ENCODE data around the gene CACNA2D3. TPM values are rescaled to one million over a fixed set of nuclear protein-coding genes. Genes with fewer than 3 reads are reported as not detected.

Gene CACNA2D3
- total RNA-seq, 1 donor from 2014 or later: 7.3 TPM

- no peak for TF ChIP-seq CTCF (IDR thresholded peaks at IDR 0.05)
- Histone ChIP-seq H3K36me3 (no peaks in the 10 kb centered on the region), H3K27ac (no peak overlapping the region), H3K4me1 (no peaks in the 10 kb centered on the region), H3K9me3 (no peaks in the 10 kb centered on the region), H3K27me3 (no peaks in the 10 kb centered on the region), H3K4me3 (no peak overlapping the region)
- ATAC-seq (peak; percentile 85), DNase-seq (no peak)
- intact Hi-C loops (cut with DNase I): no loop called here
Measured at GRCh38 chr3:54322354-54322753, 200.0 kb downstream of the CACNA2D3 start.

- no peak for ATAC-seq
- TF ChIP-seq CTCF (IDR thresholded peaks at IDR 0.05): no peak
- intact Hi-C loops (cut with DNase I): no loop called here
Measured at GRCh38 chr3:54324103-54324502, 201.8 kb downstream of the CACNA2D3 start.

GRCh38 chr3:54326951-54327350 is 204.6 kb downstream of the CACNA2D3 start:
- H3K9me3 ChIP-seq: no peaks in the 10 kb centered on the region
- H3K27ac ChIP-seq: no peak overlapping the region
- intact Hi-C loops (cut with DNase I): no loop called here
- DNase-seq: no peak
- ATAC-seq: no peak
- H3K4me3 ChIP-seq: no peak overlapping the region
- TF ChIP-seq CTCF (IDR thresholded peaks at IDR 0.05): no peak
- no peaks in the 10 kb centered on the region for H3K4me1 ChIP-seq
- no peaks in the 10 kb centered on the region for H3K36me3 ChIP-seq
- H3K27me3 ChIP-seq: no peaks in the 10 kb centered on the region

More at GRCh38 chr3:54324103-54324502, 201.8 kb downstream of the CACNA2D3 start:
- Histone ChIP-seq H3K4me3 (no peak overlapping the region), H3K4me1 (no peaks in the 10 kb centered on the region), H3K27me3 (no peaks in the 10 kb centered on the region), H3K36me3 (no peaks in the 10 kb centered on the region), H3K27ac (no peak overlapping the region), H3K9me3 (no peaks in the 10 kb centered on the region)
- no peak for DNase-seq

GRCh38 chr3:54331341-54331740 is 209.0 kb downstream of the CACNA2D3 start:
- Histone ChIP-seq H3K9me3 (no peaks in the 10 kb centered on the region), H3K27ac (no peak overlapping the region), H3K4me1 (no peaks in the 10 kb centered on the region), H3K4me3 (no peak overlapping the region), H3K36me3 (no peaks in the 10 kb centered on the region), H3K27me3 (no peaks in the 10 kb centered on the region)
- no peak for TF ChIP-seq CTCF (IDR thresholded peaks at IDR 0.05)
- intact Hi-C loops (cut with DNase I): no loop called here
- DNase-seq: no peak
- no peak for ATAC-seq

- DNase-seq: no peak
- no peak overlapping the region for H3K4me3 ChIP-seq
- no peak for TF ChIP-seq CTCF (IDR thresholded peaks at IDR 0.05)
- H3K27me3 ChIP-seq: no peaks in the 10 kb centered on the region
- H3K27ac ChIP-seq: no peak overlapping the region
- no peaks in the 10 kb centered on the region for H3K4me1 ChIP-seq
- no peaks in the 10 kb centered on the region for H3K36me3 ChIP-seq
- no peak for ATAC-seq
- no peaks in the 10 kb centered on the region for H3K9me3 ChIP-seq
- intact Hi-C loops (cut with DNase I): no loop called here
Measured at GRCh38 chr3:54337846-54338245, 215.5 kb downstream of the CACNA2D3 start.

- intact Hi-C loops (cut with DNase I): no loop called here
- H3K27ac ChIP-seq: no peak overlapping the region
Measured at GRCh38 chr3:54339608-54340007, 217.3 kb downstream of the CACNA2D3 start.

More at GRCh38 chr3:54339608-54340007, 217.3 kb downstream of the CACNA2D3 start:
- Histone ChIP-seq H3K9me3 (no peaks in the 10 kb centered on the region), H3K27me3 (no peaks in the 10 kb centered on the region), H3K36me3 (no peaks in the 10 kb centered on the region), H3K4me1 (no peaks in the 10 kb centered on the region), H3K4me3 (no peak overlapping the region)
- DNase-seq (no peak), ATAC-seq (no peak)
- no peak for TF ChIP-seq CTCF (IDR thresholded peaks at IDR 0.05)

All from upper lobe of right lung (tissue), 1 donor.